Activated naive CD8-positive, alpha-beta T cell treated with anti-CD3 and anti-CD28 coated beads, Interleukin-2, amount 10 ng/mL, durations not matched to agents 7 days and 5 days (primary cell): ENCODE data around the gene SF3A2. TPM values are rescaled to one million over a fixed set of nuclear protein-coding genes. Genes with fewer than 3 reads are reported as not detected.
A peak's percentile ranks its signal among the peaks of the same experiment; 100 is the strongest.

Experiments used
- ATAC-seq: fragments of 150-1000 bp; cut with Tn5 transposase; one replicate; pipeline ENCODE4 v1.10.0; 2021; ENCODE audit warnings: low read depth, moderate library complexity
- POLR2A ChIA-PET: fragments of 350-600 bp; sonication (Branson Sonifier 250); formaldehyde crosslinking; loops from one replicate; lab custom pipeline; 2021; ENCODE audit warnings: antibody characterized with exemption; lab: Charles Lee
- DNase-seq: peaks from one replicate; pipeline ENCODE4 v3.0.0; 2021
- H3K27ac Mint-ChIP-seq: one replicate; pipeline ENCODE4 v1.8.0; 2022; ENCODE audit warnings: mild to moderate bottlenecking, mixed read lengths
- H3K27me3 Mint-ChIP-seq: one replicate; pipeline ENCODE4 v1.8.0; 2022; ENCODE audit warnings: mild to moderate bottlenecking, moderate library complexity, mixed read lengths
- H3K36me3 Mint-ChIP-seq: one replicate; pipeline ENCODE4 v1.8.0; 2021; ENCODE audit warnings: mild to moderate bottlenecking, mixed read lengths
- H3K4me1 Mint-ChIP-seq: one replicate; pipeline ENCODE4 v1.8.0; 2021; ENCODE audit warnings: mixed read lengths
- H3K4me3 Mint-ChIP-seq: one replicate; pipeline ENCODE4 v1.8.0; 2022; ENCODE audit warnings: mild to moderate bottlenecking, moderate library complexity, mixed read lengths
- H3K9me3 Mint-ChIP-seq: one replicate; pipeline ENCODE4 v1.8.0; 2021; ENCODE audit warnings: mixed read lengths
- total RNA-seq, 2 experiments: library from RNA; stranded (reverse); gene quantifications; one replicate each; pipeline ENCODE4 v1.2.3, GENCODE V29; 2021

The SF3A2 gene
- total RNA-seq, result 100 to 1,000 TPM; 171 TPM

- Mint-ChIP-seq H3K4me1 (peaks cover 46% of the 10 kb centered on the region), H3K27me3 (no peaks in the 10 kb centered on the region), H3K9me3 (no peaks in the 10 kb centered on the region), H3K4me3 (peak within 1 kb of the TSS; percentile 100), H3K36me3 (peaks cover 23% of the 10 kb centered on the region), H3K27ac (peak within 1 kb of the TSS; percentile 100)
- DNase-seq, result peak; percentile 100
- peak; percentile 90 for ATAC-seq
- POLR2A ChIA-PET, result interaction anchor here (0.5 to 4.5 kb wide), 14 partner anchors 25 to 510 kb away, joined by 3 to 71 read pairs (median 4); partner anchors contain the start of genes LSM7, SPPL2B and TIMM13
Measured at GRCh38 chr19:2236314-2237050, at the start of gene SF3A2, which contains the start of gene PLEKHJ1. SF3A2 (plus strand) TSS chr19:2236824; CDS start chr19:2243419, 6,595 bp downstream. PLEKHJ1 (minus strand) TSS chr19:2236329; CDS start chr19:2236248, 81 bp downstream.

DNA sequence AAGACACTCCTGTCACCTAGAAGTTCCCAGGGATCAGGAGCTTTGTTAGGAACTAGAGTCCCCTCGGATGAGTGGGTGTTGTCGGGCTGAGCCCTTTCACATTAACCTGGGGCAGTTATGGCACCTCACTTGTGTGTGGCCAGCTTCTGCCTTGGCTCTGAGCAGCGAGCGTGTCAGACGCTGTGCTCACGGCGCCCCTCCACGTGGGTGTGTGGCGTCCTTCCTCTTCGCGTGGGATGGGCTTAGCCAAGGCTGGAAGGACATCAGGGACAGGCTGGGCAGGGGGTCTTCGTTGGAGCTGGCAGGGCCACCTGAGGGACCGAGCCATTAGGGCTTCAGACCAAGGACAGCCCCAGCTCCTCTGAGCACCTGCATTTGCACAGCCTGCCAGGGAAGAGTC lies 49.5 kb upstream of the SF3A2 start:
- POLR2A ChIA-PET, result no interaction called here
- peaks cover 2% of the 10 kb centered on the region for H3K4me1 Mint-ChIP-seq
- H3K36me3 Mint-ChIP-seq, result peaks cover 6% of the 10 kb centered on the region
- ATAC-seq (no peak), DNase-seq (no peak)
- no peak overlapping the region for H3K4me3 Mint-ChIP-seq
- no peaks in the 10 kb centered on the region for H3K27me3 Mint-ChIP-seq
- H3K9me3 Mint-ChIP-seq, result no peaks in the 10 kb centered on the region
- H3K27ac Mint-ChIP-seq, result no peak overlapping the region

- POLR2A ChIA-PET, result no interaction called here
- Mint-ChIP-seq H3K27ac (no peak overlapping the region), H3K27me3 (no peaks in the 10 kb centered on the region), H3K36me3 (peaks cover 9% of the 10 kb centered on the region), H3K4me1 (peaks cover 2% of the 10 kb centered on the region), H3K9me3 (no peaks in the 10 kb centered on the region), H3K4me3 (no peak overlapping the region)
- DNase-seq (no peak), ATAC-seq (no peak)
Measured at GRCh38 chr19:2188708-2189385, 47.8 kb upstream of the SF3A2 start.

GRCh38 chr19:2189880-2190279 lies 46.7 kb upstream of the SF3A2 start:
- Mint-ChIP-seq H3K27me3 (no peaks in the 10 kb centered on the region), H3K9me3 (no peaks in the 10 kb centered on the region), H3K36me3 (peaks cover 9% of the 10 kb centered on the region), H3K4me1 (peaks cover 2% of the 10 kb centered on the region), H3K4me3 (no peak overlapping the region), H3K27ac (no peak overlapping the region)
- no peak for ATAC-seq
- DNase-seq, result no peak
- POLR2A ChIA-PET, result no interaction called here

GRCh38 chr19:2190848-2191455 lies 45.7 kb upstream of the SF3A2 start:
- no peaks in the 10 kb centered on the region for H3K4me1 Mint-ChIP-seq
- DNase-seq, result no peak
- no peak overlapping the region for H3K27ac Mint-ChIP-seq
- no peak overlapping the region for H3K4me3 Mint-ChIP-seq
- peaks cover 7% of the 10 kb centered on the region for H3K36me3 Mint-ChIP-seq
- H3K9me3 Mint-ChIP-seq, result no peaks in the 10 kb centered on the region
- no peaks in the 10 kb centered on the region for H3K27me3 Mint-ChIP-seq
- POLR2A ChIA-PET, result no interaction called here
- no peak for ATAC-seq

DNA sequence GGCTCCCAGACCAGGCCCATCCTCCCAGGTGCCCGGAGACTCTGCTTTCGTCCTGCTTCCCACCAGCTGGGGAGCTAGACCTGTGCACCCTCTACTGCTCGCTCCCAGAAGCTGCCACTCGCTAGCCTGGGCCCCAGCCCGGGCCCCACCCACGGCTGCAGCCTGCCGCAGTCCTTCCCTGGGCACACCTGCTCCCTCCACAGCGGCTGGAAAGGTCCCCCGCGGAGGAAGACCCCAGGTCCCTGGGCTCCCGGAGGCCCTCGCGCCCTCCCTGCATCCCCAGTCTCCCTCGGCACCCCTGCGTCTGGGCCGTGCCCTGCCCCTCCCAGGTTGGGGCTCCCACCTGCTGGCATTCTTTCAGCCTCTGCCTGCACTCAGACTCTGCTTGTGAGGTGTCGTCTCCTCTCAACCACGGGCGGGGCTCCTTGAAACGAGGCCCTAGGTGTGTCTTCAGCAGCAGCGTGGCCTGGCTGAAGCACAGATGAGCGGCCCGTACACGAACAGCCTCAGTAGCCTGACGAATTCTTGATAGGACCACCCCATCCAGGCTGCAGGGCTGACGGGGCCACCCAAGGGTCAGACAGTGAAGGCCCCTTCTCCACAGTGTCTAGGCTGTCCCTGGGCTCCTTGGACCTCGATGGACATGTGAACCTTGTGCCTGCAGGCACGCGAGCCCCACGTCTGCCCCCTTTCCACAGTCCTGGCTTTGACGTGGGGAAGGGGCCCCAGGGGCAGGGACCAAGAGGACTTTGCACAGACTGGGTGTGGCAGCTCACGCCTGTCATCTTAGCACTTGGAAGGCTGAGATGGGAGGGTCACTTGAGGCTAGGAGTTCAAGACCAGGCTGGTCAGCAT lies 44.9 kb upstream of the SF3A2 start:
- Mint-ChIP-seq H3K27ac (no peak overlapping the region), H3K9me3 (no peaks in the 10 kb centered on the region), H3K36me3 (peaks cover 7% of the 10 kb centered on the region), H3K4me1 (no peaks in the 10 kb centered on the region), H3K4me3 (no peak overlapping the region), H3K27me3 (no peaks in the 10 kb centered on the region)
- POLR2A ChIA-PET, result no interaction called here
- ATAC-seq, result no peak
- DNase-seq, result no peak

DNA sequence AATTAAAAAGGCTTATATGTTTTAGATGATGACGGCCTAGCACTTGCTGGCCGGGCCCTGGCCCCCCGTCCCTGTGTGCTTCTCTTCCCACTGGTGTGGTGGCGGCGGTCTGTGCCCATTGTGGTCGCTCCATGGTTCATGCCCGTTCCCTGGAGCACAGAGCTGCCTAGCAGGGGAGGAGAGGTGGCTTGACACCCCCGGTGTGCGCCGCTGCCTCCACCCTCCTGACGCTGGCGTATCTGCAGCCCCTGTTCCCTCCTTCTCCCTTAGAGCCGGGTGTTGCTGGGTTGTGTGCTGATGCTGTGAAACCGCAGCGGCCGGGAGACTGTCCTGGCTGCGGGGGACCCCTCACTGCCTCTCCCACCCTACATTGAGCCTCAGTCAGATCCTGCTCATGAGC lies 43.8 kb upstream of the SF3A2 start:
- Mint-ChIP-seq H3K4me1 (no peaks in the 10 kb centered on the region), H3K36me3 (peaks cover 7% of the 10 kb centered on the region), H3K27me3 (no peaks in the 10 kb centered on the region), H3K27ac (no peak overlapping the region), H3K4me3 (no peak overlapping the region), H3K9me3 (no peaks in the 10 kb centered on the region)
- DNase-seq (no peak), ATAC-seq (no peak)
- POLR2A ChIA-PET, result no interaction called here

DNA sequence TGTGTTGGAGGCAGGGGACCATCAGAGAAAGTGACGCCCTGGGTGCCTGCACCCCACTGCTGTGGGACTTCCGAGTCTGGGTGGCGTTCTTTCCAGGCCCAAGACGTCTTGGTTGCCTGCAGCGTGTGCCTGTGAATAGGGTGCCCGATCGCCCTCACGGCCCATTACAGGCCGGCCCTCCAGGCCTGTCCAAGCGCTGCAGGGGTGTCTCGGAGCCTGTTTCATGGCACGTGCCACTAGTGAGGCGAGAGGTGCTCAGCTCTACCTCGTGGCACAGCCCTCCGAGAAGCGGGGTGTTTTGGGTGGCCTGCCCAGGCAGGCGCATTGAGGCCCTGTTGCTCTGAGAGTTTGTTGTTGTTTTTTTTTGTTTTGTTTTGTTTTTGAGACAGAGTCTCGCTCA lies 42.8 kb upstream of the SF3A2 start:
- Mint-ChIP-seq H3K9me3 (no peaks in the 10 kb centered on the region), H3K36me3 (peaks cover 5% of the 10 kb centered on the region), H3K27me3 (no peaks in the 10 kb centered on the region), H3K27ac (no peak overlapping the region), H3K4me3 (no peak overlapping the region), H3K4me1 (no peaks in the 10 kb centered on the region)
- ATAC-seq, result no peak
- DNase-seq, result no peak
- POLR2A ChIA-PET, result no interaction called here

GRCh38 chr19:2194513-2195078 lies 42.0 kb upstream of the SF3A2 start:
- POLR2A ChIA-PET, result no interaction called here
- Mint-ChIP-seq H3K4me3 (no peak overlapping the region), H3K4me1 (no peaks in the 10 kb centered on the region), H3K27me3 (no peaks in the 10 kb centered on the region), H3K27ac (no peak overlapping the region), H3K36me3 (peaks cover 5% of the 10 kb centered on the region), H3K9me3 (no peaks in the 10 kb centered on the region)
- ATAC-seq, result no peak
- DNase-seq, result no peak

- no peak overlapping the region for H3K4me3 Mint-ChIP-seq
- no peak overlapping the region for H3K27ac Mint-ChIP-seq
- no peaks in the 10 kb centered on the region for H3K4me1 Mint-ChIP-seq
- no peaks in the 10 kb centered on the region for H3K27me3 Mint-ChIP-seq
- peaks cover 5% of the 10 kb centered on the region for H3K36me3 Mint-ChIP-seq
- ATAC-seq (no peak), DNase-seq (no peak)
- POLR2A ChIA-PET, result no interaction called here
- no peaks in the 10 kb centered on the region for H3K9me3 Mint-ChIP-seq
Measured at GRCh38 chr19:2195361-2195760, 41.3 kb upstream of the SF3A2 start.

- ATAC-seq, result no peak
- POLR2A ChIA-PET, result no interaction called here
- peaks cover 5% of the 10 kb centered on the region for H3K36me3 Mint-ChIP-seq
- no peaks in the 10 kb centered on the region for H3K4me1 Mint-ChIP-seq
- H3K27me3 Mint-ChIP-seq, result no peaks in the 10 kb centered on the region
- H3K4me3 Mint-ChIP-seq, result no peak overlapping the region
- DNase-seq, result no peak
- H3K9me3 Mint-ChIP-seq, result no peaks in the 10 kb centered on the region
- H3K27ac Mint-ChIP-seq, result no peak overlapping the region
Measured at GRCh38 chr19:2195914-2196313, 40.7 kb upstream of the SF3A2 start.

GRCh38 chr19:2197270-2197669 lies 39.4 kb upstream of the SF3A2 start:
- H3K27ac Mint-ChIP-seq, result no peak overlapping the region
- no peak overlapping the region for H3K4me3 Mint-ChIP-seq
- POLR2A ChIA-PET, result no interaction called here
- no peaks in the 10 kb centered on the region for H3K9me3 Mint-ChIP-seq
- H3K4me1 Mint-ChIP-seq, result no peaks in the 10 kb centered on the region
- H3K27me3 Mint-ChIP-seq, result no peaks in the 10 kb centered on the region
- DNase-seq, result no peak
- H3K36me3 Mint-ChIP-seq, result peaks cover 3% of the 10 kb centered on the region
- no peak for ATAC-seq

DNA sequence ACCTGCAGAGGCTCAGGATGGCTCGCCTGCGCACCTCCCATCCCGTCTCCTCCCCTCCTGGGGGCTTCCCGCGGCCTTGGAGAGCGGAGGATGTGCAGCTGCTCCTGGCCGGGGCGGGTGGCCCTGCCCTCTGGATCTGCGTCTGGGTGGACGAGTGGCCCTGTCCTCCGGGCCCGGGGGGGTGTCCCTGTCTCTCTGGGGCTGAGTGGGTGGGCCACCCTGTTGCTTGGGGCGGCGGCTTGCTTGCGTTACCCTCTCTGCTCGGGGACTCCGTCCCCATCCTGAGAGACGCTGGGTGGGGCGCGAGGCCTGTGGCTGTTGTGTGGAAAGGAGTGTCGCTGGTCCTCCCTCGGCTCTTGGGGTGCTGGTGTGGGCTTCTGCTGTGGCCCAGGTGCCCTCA lies 38.3 kb upstream of the SF3A2 start:
- no peak for ATAC-seq
- H3K27me3 Mint-ChIP-seq, result no peaks in the 10 kb centered on the region

More for the DNA sequence above, 38.3 kb upstream of the SF3A2 start:
- H3K9me3 Mint-ChIP-seq, result no peaks in the 10 kb centered on the region
- H3K4me1 Mint-ChIP-seq, result no peaks in the 10 kb centered on the region
- H3K4me3 Mint-ChIP-seq, result no peak overlapping the region
- POLR2A ChIA-PET, result no interaction called here
- peaks cover 3% of the 10 kb centered on the region for H3K36me3 Mint-ChIP-seq
- no peak overlapping the region for H3K27ac Mint-ChIP-seq
- no peak for DNase-seq
